ENCODE measurements around the gene BICRA.
"Not testable (repeated sequence)": the region's sequence is repeated elsewhere in the genome, so short reads cannot be mapped to it uniquely, and the experiment has no call there.

Gene BICRA

GRCh38 chr19:47608969-47609905 is at the start of gene BICRA:
Gene BICRA (plus strand): TSS chr19:47609134. CDS start chr19:47673575, 64,441 bp downstream.
- peak; percentile 91 for DNase-seq

GRCh38 chr19:47560999-47561398 is 47.9 kb upstream of the BICRA start:
- DNase-seq, result no peak

GRCh38 chr19:47561440-47562057 is 47.4 kb upstream of the BICRA start:
- no peak for DNase-seq

DNA sequence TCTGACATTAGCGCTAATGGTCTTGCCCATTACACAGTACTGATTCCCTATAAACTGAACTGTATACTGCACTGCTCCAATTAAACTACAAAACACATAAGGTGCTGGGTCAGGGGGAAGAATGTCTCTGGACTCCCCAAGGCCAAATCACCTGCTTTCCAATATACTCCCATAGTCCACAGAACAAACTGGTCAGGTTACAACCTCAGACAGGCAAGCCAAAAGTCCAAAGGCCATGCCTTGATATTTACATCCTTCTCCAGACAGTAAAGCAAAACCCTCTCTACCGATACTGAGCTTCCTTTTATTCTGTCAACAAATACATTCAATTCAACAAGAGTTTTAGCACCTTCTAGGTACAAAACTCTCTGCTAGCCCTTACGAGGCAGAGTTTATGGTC is 44.9 kb upstream of the BICRA start:
- no peak for DNase-seq

DNA sequence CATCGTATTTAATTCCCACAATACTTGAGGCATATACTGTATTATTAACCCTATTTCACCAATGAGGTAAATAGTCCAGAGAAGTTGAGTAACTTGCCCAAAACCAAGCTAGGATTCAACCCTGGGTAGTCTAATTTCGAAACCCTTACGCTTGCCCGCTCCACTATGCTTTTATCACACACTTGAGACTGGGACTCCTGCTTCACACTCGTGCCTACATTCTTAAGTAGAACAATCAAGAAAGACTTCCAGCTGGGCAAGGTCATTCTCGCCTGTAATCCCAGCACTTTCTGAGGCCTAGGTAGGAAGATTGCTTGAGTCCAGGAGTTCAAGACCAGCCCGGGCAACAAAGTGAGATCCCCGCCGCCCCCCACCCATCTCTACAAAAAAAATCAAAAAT is 39.6 kb upstream of the BICRA start:
- DNase-seq, result no peak

GRCh38 chr19:47572635-47573034 is 36.3 kb upstream of the BICRA start:
- DNase-seq, result no peak

DNA sequence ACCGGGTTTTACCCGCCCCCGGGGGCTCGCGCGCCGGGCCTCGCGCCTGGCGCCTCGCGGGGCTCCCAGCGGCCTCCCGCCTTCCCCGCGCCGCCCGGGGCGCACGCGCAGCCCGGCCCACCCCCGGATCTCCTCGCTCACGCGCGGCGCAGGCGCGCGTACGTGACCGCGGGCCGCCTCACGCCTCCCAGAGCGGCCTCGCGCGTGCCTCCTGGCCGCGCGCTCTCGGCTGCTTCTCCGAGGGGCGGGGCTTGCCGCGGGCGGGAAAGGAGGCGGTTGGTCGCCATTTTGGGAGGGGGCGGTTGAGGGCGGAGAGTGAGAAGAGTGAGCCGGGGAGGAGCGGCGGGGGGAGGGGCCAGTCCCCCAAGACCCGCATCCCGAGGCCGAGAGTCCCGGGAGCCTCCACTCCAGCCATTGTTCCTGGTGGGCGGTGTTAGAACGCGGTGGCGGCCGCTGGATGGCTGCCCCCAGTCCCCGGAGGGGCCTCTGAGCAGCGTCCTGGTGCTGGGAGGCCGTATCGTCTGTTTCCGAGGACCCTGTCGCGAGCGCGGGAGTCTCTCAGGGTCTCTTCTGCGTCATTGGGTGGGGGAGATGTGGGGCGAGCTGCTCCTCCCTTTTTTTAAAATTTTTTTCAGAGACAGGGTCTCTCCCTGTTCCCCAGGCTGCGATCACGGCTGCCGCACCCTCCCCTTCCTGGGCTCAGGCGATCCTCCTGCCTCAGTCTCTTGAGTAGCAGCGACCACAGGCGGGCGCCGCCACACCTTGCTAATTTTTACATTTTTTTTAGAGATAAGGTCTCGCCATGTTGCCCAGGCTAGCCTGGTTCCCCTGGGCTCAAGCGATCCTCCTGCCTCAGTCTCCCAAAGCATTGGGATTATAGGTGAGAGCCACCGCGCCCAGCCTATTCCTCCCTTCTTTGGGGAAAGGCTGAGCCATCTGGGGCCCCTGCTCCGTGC is 35.6 kb upstream of the BICRA start, which contains the start of gene ZNF541:
Gene ZNF541, minus strand, starts transcription at position 78 of the 956 bp plus-strand sequence. CDS start 17,292 bp downstream, outside the sequence.
- DNase-seq, result peak; percentile 62

DNA sequence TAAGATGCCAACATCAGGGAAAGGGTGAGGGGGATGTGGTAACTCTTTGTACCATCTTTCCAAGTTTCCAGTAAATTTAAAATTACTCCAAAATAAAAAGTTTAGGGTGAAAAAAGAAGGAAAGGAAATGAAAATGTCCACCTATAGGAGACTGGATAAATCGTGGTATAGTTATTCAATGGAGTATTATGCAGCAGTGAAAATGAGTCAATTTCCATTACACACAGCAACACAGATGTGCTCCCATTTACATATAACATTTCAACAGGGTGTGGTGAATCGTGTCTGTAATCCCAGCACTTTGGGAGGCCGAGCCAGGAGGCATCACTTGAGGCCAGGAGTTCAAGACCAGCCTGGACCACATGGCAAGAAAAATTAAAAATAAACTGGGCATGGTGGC is 28.5 kb upstream of the BICRA start:
- DNase-seq, result no peak

- DNase-seq, result no peak
Observed at GRCh38 chr19:47581605-47582319, 27.2 kb upstream of the BICRA start.

- no peak for DNase-seq
Observed at GRCh38 chr19:47582320-47582909, 26.5 kb upstream of the BICRA start.

DNA sequence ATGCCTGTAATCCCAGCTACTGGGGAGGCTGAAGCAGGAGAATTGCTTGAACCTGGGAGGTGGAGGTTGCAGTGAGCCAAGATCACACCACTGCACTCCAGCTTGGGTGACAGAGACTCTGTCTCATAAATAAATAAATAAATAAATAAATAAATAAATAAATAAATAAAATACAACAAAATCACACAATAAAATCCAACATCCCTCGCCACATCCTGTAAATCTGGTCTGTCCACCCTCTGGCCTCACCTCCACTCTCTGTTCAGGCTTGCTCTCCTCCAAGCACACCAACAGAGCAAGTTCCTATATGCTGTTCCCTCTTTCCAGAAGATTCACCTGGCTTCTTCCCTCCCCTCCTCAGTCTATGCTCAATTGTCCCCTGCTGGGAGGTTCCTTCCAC is 25.8 kb upstream of the BICRA start:
- DNase-seq, result not testable (repeated sequence)

DNA sequence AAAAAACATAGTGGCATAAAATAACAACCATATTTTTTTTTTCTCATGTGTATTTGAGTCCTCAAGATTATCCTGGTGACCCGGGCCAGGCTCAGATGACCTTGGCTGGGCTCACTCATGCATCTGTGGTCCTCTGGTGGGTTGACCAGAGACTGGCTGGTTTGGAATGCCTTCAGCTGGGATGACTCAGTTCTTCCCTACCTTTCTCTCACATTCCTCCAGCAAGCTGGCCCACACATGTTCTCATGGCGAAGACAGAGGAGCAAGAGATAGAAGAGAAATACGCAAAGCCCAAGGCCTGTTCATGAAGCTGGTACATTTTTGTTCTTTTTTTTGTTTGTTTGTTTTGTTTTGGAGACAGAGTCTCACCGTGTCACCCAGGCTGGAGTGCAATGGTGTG is 21.6 kb upstream of the BICRA start:
- DNase-seq, result no peak

GRCh38 chr19:47589824-47590223 is 19.1 kb upstream of the BICRA start:
- no peak for DNase-seq

- DNase-seq, result no peak
Observed at GRCh38 chr19:47593860-47594259, 15.1 kb upstream of the BICRA start.

GRCh38 chr19:47595944-47596343 is 13.0 kb upstream of the BICRA start:
- no peak for DNase-seq

DNA sequence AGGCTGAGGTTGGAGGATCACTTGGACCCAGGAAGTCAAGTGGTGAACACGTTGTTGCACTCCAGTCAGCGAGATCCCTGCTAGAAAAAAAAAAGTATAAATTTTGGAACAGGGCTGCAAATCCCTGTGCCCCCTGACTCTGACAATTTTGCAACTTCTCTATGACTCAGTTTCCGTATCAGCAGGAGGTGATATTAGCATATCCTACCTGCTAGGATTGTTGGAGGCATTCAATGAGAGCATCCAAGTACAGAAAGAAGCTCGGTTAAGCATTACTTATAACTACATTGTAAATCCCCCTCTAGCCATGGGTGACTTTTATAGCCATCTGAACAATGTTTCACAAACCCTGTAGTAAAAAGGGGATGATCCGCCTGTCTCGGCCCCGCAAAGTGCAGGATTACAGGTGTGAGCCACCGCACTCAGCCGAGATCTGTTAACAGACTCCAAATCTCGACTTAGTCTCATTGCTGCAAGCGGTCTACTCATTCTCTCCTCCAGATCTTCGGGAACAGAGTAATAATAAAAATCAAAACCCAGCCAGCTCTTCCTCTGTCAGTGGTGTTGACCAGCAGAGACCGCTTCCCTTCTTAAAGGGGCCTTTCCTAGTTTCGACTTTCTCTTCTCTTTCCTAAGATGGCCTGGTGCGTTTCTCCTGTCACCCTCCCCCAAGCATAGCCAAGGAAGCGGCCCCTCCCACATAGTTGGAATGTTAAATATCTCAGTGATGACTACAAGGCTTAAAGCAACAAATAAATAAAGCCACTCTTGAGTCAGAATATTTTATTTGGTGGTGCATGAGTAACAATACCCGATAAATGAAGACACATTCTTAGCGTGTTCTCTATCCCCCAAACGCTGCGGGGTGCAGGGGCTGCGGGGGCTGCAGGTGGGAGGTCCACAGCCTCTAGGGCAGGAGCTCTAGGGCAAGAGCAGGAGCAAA is 10.3 kb upstream of the BICRA start:
- DNase-seq, result no peak

GRCh38 chr19:47599671-47600245 is 9.2 kb upstream of the BICRA start:
- peak; percentile 25 for DNase-seq

DNA sequence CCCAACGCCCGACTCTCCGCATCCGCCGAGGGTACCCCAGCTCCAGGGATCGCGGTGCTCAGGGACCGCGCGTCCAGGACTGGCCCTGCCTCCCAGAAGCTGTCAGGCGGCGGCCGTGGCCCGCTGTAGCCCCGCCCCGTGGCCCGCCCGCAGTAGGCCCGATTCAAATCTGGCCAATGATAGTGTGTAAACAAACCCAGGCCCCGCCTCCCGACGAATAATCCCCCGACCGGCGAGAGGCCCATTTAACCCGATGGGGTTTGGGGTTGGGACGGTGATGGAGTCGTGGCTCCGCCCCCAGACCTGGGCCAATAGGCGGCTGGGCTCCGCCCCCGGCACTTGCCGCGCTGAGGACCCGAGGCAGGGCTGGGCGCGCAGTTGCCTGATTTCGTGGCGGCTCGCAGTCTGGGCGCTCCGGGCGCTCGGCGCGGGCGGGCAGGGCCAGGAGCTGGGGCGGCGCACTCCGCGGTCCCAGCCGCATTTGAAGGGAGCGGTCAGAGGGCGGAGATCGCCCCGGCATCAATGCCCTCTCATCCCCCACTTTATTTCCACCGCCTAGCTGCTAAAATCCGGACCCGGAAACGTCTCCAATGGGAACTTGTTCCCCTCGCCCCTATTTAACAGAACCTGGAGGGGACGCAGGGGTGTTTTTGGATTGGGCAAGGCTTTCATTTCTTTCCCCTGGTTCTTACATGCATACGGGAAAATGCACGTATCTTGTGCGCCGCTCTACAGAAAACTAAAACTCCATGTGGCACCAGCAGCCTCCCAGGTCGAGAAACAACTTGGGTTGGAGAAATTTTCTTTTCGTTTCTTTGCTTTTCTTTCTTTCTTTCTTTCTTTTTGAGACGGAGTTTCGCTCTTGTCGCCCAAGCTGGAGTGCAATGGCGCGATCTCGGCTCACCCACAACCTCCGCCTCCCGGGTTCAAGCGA is 8.4 kb upstream of the BICRA start:
- DNase-seq, result peak; percentile 100
